PFSK-1 (cell line): ENCODE results near the gene ELMO1.

ENCODE experiments used
- FOXP2 ChIP-seq: optimal IDR thresholded peaks from 2 replicates; pipeline ENCODE3; 2011; ENCODE audit warnings: borderline replicate concordance, control low read depth, inconsistent platforms; ENCODE audit not compliant: insufficient read depth; ENCODE audit errors: extremely low read length, extremely low read depth
- POLR2AphosphoS5 ChIP-seq: IDR thresholded peaks from 2 replicates; pipeline ENCODE4 v1.6.1; 2012; ENCODE audit warnings: low read depth, mild to moderate bottlenecking, control low read depth, low read length, moderate library complexity
- REST ChIP-seq, 2 experiments: IDR thresholded peaks; 2 replicates each; pipeline versions ENCODE4 v1.6.1 to v1.8.0; 2011 to 2012; ENCODE audit warnings: low read depth in 2 of 2, low read length in 2 of 2, control low read depth in 1 of 2, inconsistent platforms in 1 of 2, mild to moderate bottlenecking in 1 of 2, moderate library complexity in 1 of 2; ENCODE audit not compliant: insufficient read depth in 1 of 2
- SIN3A ChIP-seq: IDR thresholded peaks from 2 replicates; pipeline ENCODE4 v1.6.1; 2012; ENCODE audit warnings: mild to moderate bottlenecking, low read length, moderate library complexity, borderline replicate concordance; ENCODE audit not compliant: insufficient read depth
- TAF1 ChIP-seq: IDR thresholded peaks from 2 replicates; pipeline ENCODE4 v1.6.1; 2012; ENCODE audit warnings: low read length, control low read depth, borderline replicate concordance; ENCODE audit not compliant: insufficient read depth

Gene ELMO1

GRCh38 chr7:36884910-36885309 is 563.8 kb downstream of the ELMO1 start:
- no peak for TF ChIP-seq REST (IDR thresholded peaks at IDR 0.05; ENCODE audit: insufficient read depth in 1 of 2, low read depth in 2 of 2, low read length in 2 of 2)
- no peak for TF ChIP-seq TAF1
- no peak for TF ChIP-seq FOXP2
- TF ChIP-seq POLR2AphosphoS5, result no peak
- no peak for TF ChIP-seq SIN3A

- TF ChIP-seq SIN3A, result no peak
- no peak for TF ChIP-seq TAF1
- TF ChIP-seq POLR2AphosphoS5, result no peak
- no peak for TF ChIP-seq FOXP2
- no peak for TF ChIP-seq REST (IDR thresholded peaks at IDR 0.05; ENCODE audit: insufficient read depth in 1 of 2, low read depth in 2 of 2, low read length in 2 of 2)
Measured at GRCh38 chr7:36884351-36884750, 564.3 kb downstream of the ELMO1 start.

GRCh38 chr7:36881233-36881874 is 567.3 kb downstream of the ELMO1 start:
- no peak for TF ChIP-seq POLR2AphosphoS5
- TF ChIP-seq SIN3A, result no peak
- TF ChIP-seq TAF1, result no peak
- TF ChIP-seq FOXP2, result no peak
- TF ChIP-seq REST (IDR thresholded peaks at IDR 0.05; ENCODE audit: insufficient read depth in 1 of 2, low read depth in 2 of 2, low read length in 2 of 2), result no peak

- TF ChIP-seq POLR2AphosphoS5 (no peak), REST (IDR thresholded peaks at IDR 0.05; ENCODE audit: insufficient read depth in 1 of 2, low read depth in 2 of 2, low read length in 2 of 2) (no peak), SIN3A (no peak), TAF1 (no peak), FOXP2 (no peak)
Measured at GRCh38 chr7:36880108-36880507, 568.6 kb downstream of the ELMO1 start.
